Measurements from ENCODE around the gene UNC5B. TPM values are rescaled to one million over a fixed set of nuclear protein-coding genes. Genes with fewer than 3 reads are reported as not detected.

Gene UNC5B
- total RNA-seq, 1 experiment from 2014 or later, result 22.0 TPM

- ChIA-PET POLR2A (no interaction called here), CTCF (no interaction called here), RAD21 (ENCODE audit: low non-redundant PET in 1 of 2, low total read pairs in 2 of 2, uncharacterized antibody in 2 of 2, unreplicated experiment in 2 of 2) (no interaction called here)
- H3K27me3 ChIP-seq (ENCODE audit: insufficient read depth, low read length), result no peaks in the 10 kb centered on the region
- no peak for ATAC-seq
- no peaks in the 10 kb centered on the region for H3K9me3 ChIP-seq (ENCODE audit: control insufficient read depth in 1 of 2, insufficient read depth in 1 of 2, low read depth in 1 of 2, low read length in 2 of 2)
- no peaks in the 10 kb centered on the region for H3K9me2 ChIP-seq (ENCODE audit: insufficient read depth)
- intact Hi-C loops (cut with micrococcal nuclease), result no loop called here
- no peak overlapping the region for H3K4me3 ChIP-seq (replicated peaks in 1 of 2; ENCODE audit: low read depth in 1 of 2, low read length in 2 of 2)
- no TSS peak for BruUV-seq (replicated peaks)
- H3K79me2 ChIP-seq (ENCODE audit: insufficient read depth, low read length), result no peaks in the 10 kb centered on the region
- no peaks in the 10 kb centered on the region for H4K20me1 ChIP-seq (ENCODE audit: insufficient read depth)
- no peaks in the 10 kb centered on the region for H3K36me3 ChIP-seq (ENCODE audit: control insufficient read depth in 1 of 2, insufficient read depth in 2 of 2, low read length in 2 of 2)
- TF ChIP-seq POLR2A (IDR thresholded peaks at IDR 0.05; ENCODE audit: borderline replicate concordance, extremely low read depth, insufficient read depth, insufficient read length), result no peak
- TF ChIP-seq JUND (IDR thresholded peaks at IDR 0.05), result no peak
- no peak for TF ChIP-seq YY1 (IDR thresholded peaks at IDR 0.05; ENCODE audit: extremely low read depth, insufficient replicate concordance, low read depth, low read length)
- TF ChIP-seq, protein P1, sequence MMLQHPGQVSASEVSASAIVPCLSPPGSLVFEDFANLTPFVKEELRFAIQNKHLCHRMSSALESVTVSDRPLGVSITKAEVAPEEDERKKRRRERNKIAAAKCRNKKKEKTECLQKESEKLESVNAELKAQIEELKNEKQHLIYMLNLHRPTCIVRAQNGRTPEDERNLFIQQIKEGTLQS (IDR thresholded peaks at IDR 0.05), result no peak
- TF ChIP-seq EGR1 (IDR thresholded peaks at IDR 0.05; ENCODE audit: low read depth), result no peak
- no peak overlapping the region for H3K9ac ChIP-seq (ENCODE audit: low read length)
- H2AFZ ChIP-seq (ENCODE audit: low read depth, low read length, poor library complexity, severe bottlenecking), result no peak overlapping the region
- H3K4me2 ChIP-seq (ENCODE audit: low read length), result no peak overlapping the region
- H3K27ac ChIP-seq (ENCODE audit: low read depth, low read length), result no peak overlapping the region
- peaks cover 0 to 15% of the 10 kb centered on the region in 2 experiments; a peak in 3 of 4 replicates for H3K4me1 ChIP-seq (ENCODE audit: control insufficient read depth in 1 of 2, insufficient read depth in 2 of 2, low read length in 2 of 2)
- no peak for DNase-seq (ENCODE audit: low read depth, low spot score)
Measured at GRCh38 chr10:71346731-71347130, 134.4 kb downstream of the UNC5B start.

DNA sequence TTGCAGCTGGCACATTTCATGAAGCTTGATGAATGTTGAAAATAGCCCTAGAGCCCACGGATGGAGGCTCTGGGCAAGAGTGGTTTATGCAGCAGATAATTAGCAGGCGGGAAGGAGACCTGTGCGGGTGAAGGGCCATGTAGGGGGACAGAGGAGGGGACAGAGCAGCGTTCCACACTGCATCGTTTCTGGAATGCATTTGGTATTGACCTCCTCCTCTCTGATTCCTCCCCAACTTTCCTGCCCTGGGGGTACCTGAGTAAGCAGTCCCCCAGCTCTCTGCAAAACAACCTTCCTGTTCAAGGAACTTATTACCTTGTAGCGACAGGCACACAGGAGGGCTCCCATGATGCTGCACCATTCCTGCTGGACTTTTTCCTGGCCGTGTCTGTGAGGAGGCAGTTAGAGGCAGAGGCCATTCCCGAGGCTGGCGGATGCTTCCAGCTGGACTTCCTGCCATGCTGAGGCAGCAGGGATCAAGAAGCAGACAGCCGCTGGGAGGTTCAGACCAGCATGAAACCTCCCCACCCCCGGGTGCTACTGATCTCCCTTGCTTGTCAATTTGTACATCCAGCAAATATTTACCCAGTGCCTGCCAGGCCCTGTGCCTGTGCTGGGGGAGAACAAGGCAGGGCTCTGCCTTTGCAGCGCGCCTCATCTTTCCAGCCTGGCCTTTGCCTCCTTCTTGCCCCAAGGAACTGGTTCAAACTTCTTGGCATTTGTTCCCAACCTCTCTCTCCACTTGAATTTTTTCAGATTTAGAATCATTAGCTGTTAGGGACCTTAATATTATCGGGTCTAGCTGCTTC is 135.4 kb downstream of the UNC5B start:
- Histone ChIP-seq H3K4me1 (ENCODE audit: control insufficient read depth in 1 of 2, insufficient read depth in 2 of 2, low read length in 2 of 2) (peaks cover 0 to 15% of the 10 kb centered on the region in 2 experiments; a peak in 3 of 4 replicates), H3K9me2 (ENCODE audit: insufficient read depth) (no peaks in the 10 kb centered on the region), H2AFZ (ENCODE audit: low read depth, low read length, poor library complexity, severe bottlenecking) (no peak overlapping the region), H3K36me3 (ENCODE audit: control insufficient read depth in 1 of 2, insufficient read depth in 2 of 2, low read length in 2 of 2) (no peaks in the 10 kb centered on the region), H3K9me3 (ENCODE audit: control insufficient read depth in 1 of 2, insufficient read depth in 1 of 2, low read depth in 1 of 2, low read length in 2 of 2) (no peaks in the 10 kb centered on the region), H4K20me1 (ENCODE audit: insufficient read depth) (no peaks in the 10 kb centered on the region), H3K27me3 (ENCODE audit: insufficient read depth, low read length) (no peaks in the 10 kb centered on the region), H3K4me2 (ENCODE audit: low read length) (no peak overlapping the region), H3K79me2 (ENCODE audit: insufficient read depth, low read length) (no peaks in the 10 kb centered on the region), H3K27ac (ENCODE audit: low read depth, low read length) (no peak overlapping the region), H3K9ac (ENCODE audit: low read length) (no peak overlapping the region), H3K4me3 (replicated peaks in 1 of 2; ENCODE audit: low read depth in 1 of 2, low read length in 2 of 2) (no peak overlapping the region)
- DNase-seq (ENCODE audit: low read depth, low spot score), result no peak
- RAD21 ChIA-PET (ENCODE audit: low non-redundant PET in 1 of 2, low total read pairs in 2 of 2, uncharacterized antibody in 2 of 2, unreplicated experiment in 2 of 2), result no interaction called here
- ATAC-seq, result no peak
- CTCF ChIA-PET, result no interaction called here
- intact Hi-C loops (cut with micrococcal nuclease), result no loop called here
- TF ChIP-seq ZFX (IDR thresholded peaks at IDR 0.05), result no peak
- TF ChIP-seq, protein P1 (IDR thresholded peaks at IDR 0.05), result no peak
- no peak for TF ChIP-seq FOSL1 (IDR thresholded peaks at IDR 0.05; ENCODE audit: low read depth)
- TF ChIP-seq CBX3 (IDR thresholded peaks at IDR 0.05; ENCODE audit: low read depth), result no peak
- no TSS peak for BruUV-seq (replicated peaks)
- POLR2A ChIA-PET, result no interaction called here

All from HCT116 (cell line).